ENCODE measurements around the gene SLC16A7. TPM values are rescaled to one million over a fixed set of nuclear protein-coding genes. Genes with fewer than 3 reads are reported as not detected.
"Not testable (repeated sequence)": the region's sequence is repeated elsewhere in the genome, so short reads cannot be mapped to it uniquely, and the experiment has no call there.

Gene SLC16A7
- total RNA-seq, result 91.9 TPM
- long read RNA-seq, transcript SLC16A7-203 (6 exons, 1,969 nt), result major isoform, 26 of 44 reads
- long read RNA-seq, transcript SLC16A7-206 (5 exons, 1,603 nt), result minor isoform, 6 of 44 reads
- long read RNA-seq, partial matches to known transcripts, result 4 of 44 reads
- long read RNA-seq, other reads (novel, unspliced or antisense), result 8 of 44 reads

GRCh38 chr12:59595883-59596540 lies at the start of gene SLC16A7:
Gene SLC16A7 (plus strand): TSS chr12:59596029. CDS start chr12:59704802, 108,773 bp downstream.
- DNase-seq (ENCODE audit: low spot score), result peak; percentile 95

GRCh38 chr12:59548930-59549329 lies 46.9 kb upstream of the SLC16A7 start:
- no peak for DNase-seq (ENCODE audit: low spot score)

- DNase-seq (ENCODE audit: low spot score), result no peak
These were observed 36.1 kb upstream of the SLC16A7 start for GRCh38 chr12:59559696-59560095.

- DNase-seq (ENCODE audit: low spot score), result no peak
These were observed 25.7 kb upstream of the SLC16A7 start for GRCh38 chr12:59570145-59570544.

GRCh38 chr12:59574406-59574805 lies 21.4 kb upstream of the SLC16A7 start:
- DNase-seq (ENCODE audit: low spot score), result no peak

GRCh38 chr12:59575826-59576225 lies 20.0 kb upstream of the SLC16A7 start:
- DNase-seq (ENCODE audit: low spot score), result no peak

- no peak for DNase-seq (ENCODE audit: low spot score)
These were observed 17.6 kb upstream of the SLC16A7 start for GRCh38 chr12:59578254-59578653.

- no peak for DNase-seq (ENCODE audit: low spot score)
These were observed 16.2 kb upstream of the SLC16A7 start for GRCh38 chr12:59579631-59580030.

- DNase-seq (ENCODE audit: low spot score), result no peak
These were observed 15.8 kb upstream of the SLC16A7 start for GRCh38 chr12:59580050-59580449.

GRCh38 chr12:59583003-59583712 lies 12.7 kb upstream of the SLC16A7 start:
- DNase-seq (ENCODE audit: low spot score), result no peak

- no peak for DNase-seq (ENCODE audit: low spot score)
These were observed 8.1 kb upstream of the SLC16A7 start for GRCh38 chr12:59587710-59588109.

GRCh38 chr12:59593761-59594160 lies 2.1 kb upstream of the SLC16A7 start:
- no peak for DNase-seq (ENCODE audit: low spot score)

- no peak for DNase-seq (ENCODE audit: low spot score)
These were observed 807 bp upstream of the SLC16A7 start for GRCh38 chr12:59594943-59595500.

GRCh38 chr12:59595565-59595882 lies 305 bp upstream of the SLC16A7 start:
- DNase-seq (ENCODE audit: low spot score), result no peak

GRCh38 chr12:59597385-59597781 lies 1.6 kb downstream of the SLC16A7 start:
- no peak for DNase-seq (ENCODE audit: low spot score)

GRCh38 chr12:59600171-59600570 lies 4.3 kb downstream of the SLC16A7 start:
- DNase-seq (ENCODE audit: low spot score), result no peak

GRCh38 chr12:59603754-59604153 lies 7.9 kb downstream of the SLC16A7 start:
- no peak for DNase-seq (ENCODE audit: low spot score)

GRCh38 chr12:59612823-59613434 lies 17.1 kb downstream of the SLC16A7 start:
- DNase-seq (ENCODE audit: low spot score), result not testable (repeated sequence)

- no peak for DNase-seq (ENCODE audit: low spot score)
These were observed 19.8 kb downstream of the SLC16A7 start for GRCh38 chr12:59615392-59616165.

- no peak for DNase-seq (ENCODE audit: low spot score)
These were observed 23.8 kb downstream of the SLC16A7 start for GRCh38 chr12:59619461-59620240.

All from mesenteric fat pad (tissue), 1 donor.